Hematopoietic multipotent progenitor cell treated with erythropoietin and hydrocortisone succinate and interleukin-3 and kit ligand, for 6 days (in vitro differentiated cells): ENCODE results near the gene CALHM3.

Experiments
- DNase-seq: peaks from one replicate; pipeline ENCODE4 v3.0.0-alpha.2; 2015

Gene CALHM3

GRCh38 chr10:103474077-103474476 is 5.0 kb downstream of the CALHM3 start:
- DNase-seq, result no peak

GRCh38 chr10:103473261-103473671 is 5.8 kb downstream of the CALHM3 start:
- DNase-seq, result no peak

DNA sequence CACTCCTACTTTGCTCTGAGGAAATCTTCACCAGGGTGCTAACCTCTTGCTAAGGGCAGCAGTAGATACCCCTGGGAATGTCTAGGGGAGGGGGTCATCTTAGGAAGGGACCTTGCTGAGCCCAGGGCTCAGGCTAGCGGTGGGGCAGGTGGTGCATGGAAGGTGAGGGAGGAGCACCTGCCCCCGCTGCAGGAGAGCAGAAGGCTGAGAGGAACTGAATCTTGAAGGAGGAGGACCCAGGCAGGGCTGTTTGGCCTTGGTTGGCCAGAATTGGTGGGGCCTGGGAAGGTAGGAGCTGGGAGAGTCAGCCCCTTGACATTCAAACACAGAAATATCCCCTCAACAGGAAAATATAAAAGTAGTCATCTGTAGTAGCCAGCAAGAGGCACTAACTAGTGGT is 7.0 kb downstream of the CALHM3 start:
- DNase-seq, result no peak

- DNase-seq, result peak; percentile 82
Measured at GRCh38 chr10:103470761-103471653, 8.0 kb downstream of the CALHM3 start.

DNA sequence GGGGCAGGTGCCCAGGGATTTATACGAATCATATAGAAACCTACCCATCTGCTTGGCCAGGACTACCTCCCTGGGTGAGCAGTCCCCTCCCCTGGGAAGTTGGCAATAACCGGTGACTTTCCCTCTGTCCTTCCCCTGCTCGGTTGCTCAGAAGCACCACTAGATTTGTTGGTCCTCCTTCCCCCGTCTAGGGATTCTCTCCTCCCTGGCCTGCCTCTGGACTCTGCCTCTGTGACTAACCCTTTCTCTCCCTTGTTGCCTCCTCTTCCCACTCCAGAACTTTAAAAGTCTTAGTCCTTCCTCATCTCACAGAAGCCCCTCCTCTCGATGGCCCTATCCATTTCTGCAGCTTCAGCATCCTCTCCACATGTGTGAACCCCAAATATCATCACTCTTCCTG is 9.8 kb downstream of the CALHM3 start:
- no peak for DNase-seq

DNA sequence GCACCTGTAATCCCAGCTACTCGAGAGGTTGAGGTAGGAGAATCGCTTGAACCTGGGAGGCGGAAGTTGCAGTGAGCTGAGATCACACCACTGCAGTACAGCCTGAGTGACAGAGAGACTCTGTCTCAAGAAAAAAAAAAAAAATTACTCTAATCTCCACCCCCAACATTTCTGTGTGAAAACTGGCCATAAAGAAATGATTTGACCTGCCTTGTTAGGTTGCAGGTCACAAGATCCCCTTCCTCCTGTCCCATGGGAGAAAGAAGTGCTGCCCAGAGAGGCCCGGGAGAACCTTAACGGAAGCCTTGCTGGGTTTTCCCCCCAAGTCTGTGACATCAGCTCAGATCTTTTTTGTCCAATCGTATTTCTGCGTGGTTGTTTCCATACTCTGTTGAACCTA is 11.6 kb downstream of the CALHM3 start:
- no peak for DNase-seq

DNA sequence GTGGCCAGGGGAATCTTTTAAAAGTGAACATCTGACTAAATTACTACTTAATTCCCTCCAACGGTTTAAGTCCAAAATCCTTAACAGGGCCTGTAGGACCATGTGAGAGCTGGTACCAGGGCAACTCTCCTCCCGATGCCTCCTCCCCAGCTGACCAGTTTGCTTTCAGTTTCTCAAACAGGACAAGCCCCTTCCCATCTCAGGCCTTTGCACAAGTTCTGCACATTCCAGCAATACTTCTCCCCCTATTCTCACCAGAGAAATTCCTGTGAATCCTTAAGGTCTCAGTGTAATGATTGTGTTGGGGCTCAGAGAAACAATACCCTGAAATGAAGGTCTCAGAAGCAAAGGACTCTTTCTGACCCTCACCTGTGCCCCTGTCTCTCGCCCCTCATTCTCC is 12.3 kb downstream of the CALHM3 start:
- no peak for DNase-seq

- no peak for DNase-seq
Measured at GRCh38 chr10:103465411-103466179, 13.4 kb downstream of the CALHM3 start.

GRCh38 chr10:103463499-103463898 is 15.5 kb downstream of the CALHM3 start:
- no peak for DNase-seq

- DNase-seq, result no peak
Measured at GRCh38 chr10:103459615-103460014, 19.4 kb downstream of the CALHM3 start.

DNA sequence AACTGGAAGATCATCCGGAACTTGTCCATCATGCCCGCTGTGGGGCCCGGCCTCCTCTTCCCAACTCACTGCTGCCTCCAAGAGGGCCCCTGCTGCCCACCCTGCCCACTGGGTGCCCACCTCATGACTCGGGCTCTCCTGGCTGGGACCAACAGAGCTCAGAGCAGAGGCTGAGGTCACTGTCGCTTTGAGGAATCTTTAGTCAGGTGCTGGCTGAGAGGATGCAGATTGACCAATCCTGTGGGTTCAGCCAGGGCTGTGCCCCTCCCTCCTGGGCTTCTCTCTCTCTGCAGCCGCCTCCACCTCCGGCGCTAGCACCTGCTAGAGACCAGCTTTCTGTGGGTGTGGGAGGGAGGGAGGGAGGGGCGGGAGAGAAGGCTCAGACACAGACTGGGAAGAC is 20.3 kb downstream of the CALHM3 start, which contains the start of gene CALHM1:
TSS of gene CALHM1 (minus strand) at position 181 of the 400 bp plus-strand sequence. CDS start at position 32, 149 bp downstream.
- no peak for DNase-seq

GRCh38 chr10:103457896-103458583 is 21.0 kb downstream of the CALHM3 start:
- DNase-seq, result no peak

DNA sequence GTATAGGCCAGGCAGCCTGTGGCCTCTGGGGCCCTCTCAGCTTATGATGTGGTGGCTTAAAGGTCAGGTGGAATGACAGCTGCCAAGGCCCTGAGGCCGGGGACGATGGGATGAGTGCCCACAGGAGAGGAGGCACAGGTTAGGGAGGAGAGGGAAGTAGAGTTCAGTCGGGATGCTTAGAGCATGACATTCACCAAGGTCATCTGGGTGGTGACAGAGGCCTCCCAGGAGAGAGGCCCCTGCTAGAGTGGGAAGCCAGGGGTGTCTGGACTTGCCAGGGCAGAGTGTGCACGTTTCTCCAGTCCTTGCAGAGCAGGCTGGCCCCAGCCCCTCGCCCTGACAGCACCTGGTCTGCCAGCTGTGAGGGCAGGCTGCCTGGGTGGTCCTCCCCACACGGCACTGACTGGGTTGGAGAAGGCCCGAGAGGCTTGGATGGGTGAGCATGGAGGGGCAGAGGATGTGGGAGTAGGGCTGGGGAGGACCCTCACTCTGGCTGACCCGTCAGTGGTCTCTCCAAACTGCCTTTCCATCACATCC is 21.8 kb downstream of the CALHM3 start:
- no peak for DNase-seq

- DNase-seq, result no peak
Measured at GRCh38 chr10:103456074-103456660, 22.9 kb downstream of the CALHM3 start.

GRCh38 chr10:103455235-103455634 is 23.8 kb downstream of the CALHM3 start:
- DNase-seq, result no peak

- DNase-seq, result no peak
Measured at GRCh38 chr10:103454026-103454425, 25.0 kb downstream of the CALHM3 start.

DNA sequence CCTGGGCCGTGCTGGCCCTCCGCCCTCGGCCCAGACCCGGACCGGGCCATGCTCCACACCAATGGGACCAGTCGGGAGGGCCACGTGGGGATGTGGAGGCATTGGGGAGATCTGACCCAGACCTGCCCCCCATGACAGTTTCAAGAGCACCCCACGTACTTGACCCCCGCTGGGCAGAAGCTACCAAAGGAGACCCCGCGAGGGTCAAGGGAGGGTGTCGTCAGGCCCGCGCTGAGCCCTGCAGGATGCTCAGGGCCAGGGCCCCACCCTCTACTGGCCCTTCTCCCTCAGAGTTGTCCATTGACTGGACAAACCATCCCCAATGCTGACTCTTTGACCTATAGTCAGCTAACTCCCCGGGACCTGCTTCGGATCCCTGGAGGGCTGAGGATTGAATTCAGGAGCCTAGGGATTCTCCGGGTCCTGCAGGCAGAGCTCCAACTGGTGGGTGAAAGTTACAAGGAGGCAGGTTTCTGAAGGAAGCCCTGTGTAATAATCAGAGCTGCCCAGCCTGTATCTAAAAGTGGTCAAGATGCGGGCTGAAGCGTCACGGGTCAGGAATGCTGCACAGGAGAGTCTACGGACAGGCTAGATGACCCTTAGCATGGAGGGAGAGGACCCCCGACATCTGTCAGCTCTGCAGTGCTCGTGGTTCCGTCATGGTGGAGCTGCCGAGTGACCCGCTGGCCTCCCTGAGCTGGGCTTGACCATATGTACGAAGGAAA is 26.4 kb downstream of the CALHM3 start:
- DNase-seq, result no peak

DNA sequence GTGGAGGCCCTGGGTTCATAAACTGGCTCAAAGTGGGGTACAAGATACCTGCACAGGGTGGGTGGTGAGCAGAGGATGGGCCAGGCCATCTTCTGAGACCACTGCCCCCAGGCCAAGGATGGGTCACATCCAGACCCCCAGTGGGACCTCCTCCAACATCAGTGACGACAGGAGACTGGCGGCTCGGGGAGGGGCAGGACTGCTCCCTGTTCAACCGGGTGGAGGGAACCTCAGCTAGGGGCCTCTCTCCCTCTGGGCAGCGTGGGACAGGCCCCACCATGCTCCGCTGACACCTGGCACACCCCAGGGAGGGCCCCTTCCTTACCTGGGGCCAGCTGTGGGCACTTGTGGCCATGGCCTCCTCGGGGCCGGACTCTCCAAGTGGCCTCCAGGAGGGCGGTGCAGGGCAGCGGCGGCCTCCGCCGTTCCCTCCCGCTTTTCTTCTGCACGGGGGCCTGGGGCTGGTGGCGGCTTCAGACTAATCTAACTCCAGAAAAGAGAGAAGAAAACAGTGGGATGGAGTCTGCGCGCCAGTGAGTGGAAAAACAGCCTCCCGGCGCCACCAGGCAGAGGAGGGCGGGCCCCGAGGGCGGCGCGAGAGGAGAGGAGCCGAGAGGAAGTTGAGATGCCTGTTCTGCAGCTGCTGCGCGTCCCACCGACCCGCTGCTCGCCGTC is 27.1 kb downstream of the CALHM3 start, which contains the start of gene CALHM2:
TSS of gene CALHM2 (minus strand) at position 540 of the 675 bp plus-strand sequence. CDS start 2,429 bp downstream, outside the sequence.
- peak; percentile 73 for DNase-seq

- peak; percentile 69 for DNase-seq
Measured at GRCh38 chr10:103451091-103451813, 27.8 kb downstream of the CALHM3 start.

DNA sequence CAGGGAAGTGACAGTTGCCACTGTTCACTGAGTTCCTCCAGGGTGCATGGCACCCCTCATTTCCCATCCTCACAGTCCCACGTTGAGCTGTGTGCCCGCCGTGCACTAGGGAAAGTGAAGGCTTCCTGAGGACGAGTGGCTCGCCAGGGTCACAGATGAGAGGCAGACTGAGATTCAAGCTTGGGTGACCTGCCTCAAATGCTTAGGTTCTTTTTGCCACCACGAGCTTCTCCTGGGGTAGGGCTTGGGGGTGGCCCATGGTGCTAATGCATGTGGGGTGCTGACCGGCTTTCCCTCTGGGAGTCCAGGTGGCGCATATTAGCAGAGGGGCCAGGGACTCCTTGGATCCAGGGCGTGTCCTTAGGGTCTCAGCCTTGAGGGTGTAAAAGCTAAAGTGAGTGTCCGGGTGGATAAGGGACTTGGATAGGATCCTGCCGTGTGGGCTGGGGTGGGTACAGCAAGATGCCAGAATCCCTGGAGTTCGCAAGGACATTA is 28.8 kb downstream of the CALHM3 start:
- no peak for DNase-seq
